Measurements from ENCODE around the gene EPPIN. TPM values are rescaled to one million over a fixed set of nuclear protein-coding genes. Genes with fewer than 3 reads are reported as not detected.

EPPIN gene
- total and polyA plus RNA-seq, 2 donors from 2014 or later: not detected

GRCh38 chr20:45503403-45503802, 43.8 kb downstream of the EPPIN start:
- no peak for DNase-seq
- no peak for TF ChIP-seq CTCF (IDR thresholded peaks at IDR 0.05; ENCODE audit: borderline replicate concordance, extremely low read depth, insufficient read depth)
- H3K4me1 ChIP-seq (ENCODE audit: control insufficient read depth in 2 of 3, insufficient read depth in 2 of 3, low read depth in 1 of 3, low read length in 3 of 3): no peaks in the 10 kb centered on the region
- H3K27me3 ChIP-seq (ENCODE audit: control insufficient read depth, insufficient read depth, low read length): no peaks in the 10 kb centered on the region
- H3K4me3 ChIP-seq (ENCODE audit: low read length in 3 of 3): no peak overlapping the region
- intact Hi-C loops (cut with DNase I): no loop called here
- FAIRE-seq: no peak
- no peaks in the 10 kb centered on the region for H3K36me3 ChIP-seq (ENCODE audit: control insufficient read depth in 2 of 3, insufficient read depth in 3 of 3, low read length in 3 of 3)
- H3K9ac ChIP-seq (ENCODE audit: low read length in 3 of 3): no peak overlapping the region
- H3K27ac ChIP-seq (ENCODE audit: low read depth in 2 of 2, low read length in 2 of 2): no peak overlapping the region
- no peaks in the 10 kb centered on the region for H3K9me3 ChIP-seq (ENCODE audit: control insufficient read depth in 2 of 3, insufficient read depth in 1 of 3, low read length in 3 of 3)

GRCh38 chr20:45502561-45502960, 44.6 kb downstream of the EPPIN start:
- no peak for TF ChIP-seq CTCF (IDR thresholded peaks at IDR 0.05; ENCODE audit: borderline replicate concordance, extremely low read depth, insufficient read depth)
- H3K9ac ChIP-seq (ENCODE audit: low read length in 3 of 3): no peak overlapping the region
- no peaks in the 10 kb centered on the region for H3K27me3 ChIP-seq (ENCODE audit: control insufficient read depth, insufficient read depth, low read length)
- no peak overlapping the region for H3K27ac ChIP-seq (ENCODE audit: low read depth in 2 of 2, low read length in 2 of 2)
- no peaks in the 10 kb centered on the region for H3K9me3 ChIP-seq (ENCODE audit: control insufficient read depth in 2 of 3, insufficient read depth in 1 of 3, low read length in 3 of 3)
- no peak overlapping the region for H3K4me3 ChIP-seq (ENCODE audit: low read length in 3 of 3)
- H3K36me3 ChIP-seq (ENCODE audit: control insufficient read depth in 2 of 3, insufficient read depth in 3 of 3, low read length in 3 of 3): no peaks in the 10 kb centered on the region
- DNase-seq (no peak), FAIRE-seq (no peak)
- H3K4me1 ChIP-seq (ENCODE audit: control insufficient read depth in 2 of 3, insufficient read depth in 2 of 3, low read depth in 1 of 3, low read length in 3 of 3): no peaks in the 10 kb centered on the region
- intact Hi-C loops (cut with DNase I): no loop called here

GRCh38 chr20:45501600-45501999, 45.6 kb downstream of the EPPIN start:
- no peak for TF ChIP-seq CTCF (IDR thresholded peaks at IDR 0.05; ENCODE audit: borderline replicate concordance, extremely low read depth, insufficient read depth)
- Histone ChIP-seq H3K27me3 (ENCODE audit: control insufficient read depth, insufficient read depth, low read length) (no peaks in the 10 kb centered on the region), H3K4me3 (ENCODE audit: low read length in 3 of 3) (no peak overlapping the region), H3K9ac (ENCODE audit: low read length in 3 of 3) (no peak overlapping the region), H3K4me1 (ENCODE audit: control insufficient read depth in 2 of 3, insufficient read depth in 2 of 3, low read depth in 1 of 3, low read length in 3 of 3) (no peaks in the 10 kb centered on the region), H3K27ac (ENCODE audit: low read depth in 2 of 2, low read length in 2 of 2) (no peak overlapping the region), H3K36me3 (ENCODE audit: control insufficient read depth in 2 of 3, insufficient read depth in 3 of 3, low read length in 3 of 3) (no peaks in the 10 kb centered on the region), H3K9me3 (ENCODE audit: control insufficient read depth in 2 of 3, insufficient read depth in 1 of 3, low read length in 3 of 3) (no peaks in the 10 kb centered on the region)
- DNase-seq (no peak), FAIRE-seq (no peak)
- intact Hi-C loops (cut with DNase I): no loop called here

- DNase-seq: no peak
- no peak overlapping the region for H3K9ac ChIP-seq (ENCODE audit: low read length in 3 of 3)
- intact Hi-C loops (cut with DNase I): no loop called here
- H3K27me3 ChIP-seq (ENCODE audit: control insufficient read depth, insufficient read depth, low read length): no peaks in the 10 kb centered on the region
- no peak for TF ChIP-seq CTCF (IDR thresholded peaks at IDR 0.05; ENCODE audit: borderline replicate concordance, extremely low read depth, insufficient read depth)
- no peak overlapping the region for H3K27ac ChIP-seq (ENCODE audit: low read depth in 2 of 2, low read length in 2 of 2)
- no peaks in the 10 kb centered on the region for H3K9me3 ChIP-seq (ENCODE audit: control insufficient read depth in 2 of 3, insufficient read depth in 1 of 3, low read length in 3 of 3)
- H3K4me3 ChIP-seq (ENCODE audit: low read length in 3 of 3): no peak overlapping the region
- no peak for FAIRE-seq
- H3K4me1 ChIP-seq (ENCODE audit: control insufficient read depth in 2 of 3, insufficient read depth in 2 of 3, low read depth in 1 of 3, low read length in 3 of 3): no peaks in the 10 kb centered on the region
- H3K36me3 ChIP-seq (ENCODE audit: control insufficient read depth in 2 of 3, insufficient read depth in 3 of 3, low read length in 3 of 3): no peaks in the 10 kb centered on the region
Observed at GRCh38 chr20:45500022-45500421, 47.2 kb downstream of the EPPIN start.

Data from kidney (tissue), 14 donors.